A673 (cell line): ENCODE data around the gene CHD9.

Experiments used
- EZH2 ChIP-seq: fragments of 200-600 bp; sonication (generic); IDR thresholded peaks from 2 replicates; pipeline ENCODE4 v1.6.1; 2017; ENCODE audit warnings: borderline replicate concordance, low read depth, mild to moderate bottlenecking, mixed read lengths, antibody characterized with exemption, low read length; ENCODE audit not compliant: poor library complexity, severe bottlenecking
- TF ChIP-seq, protein P1 (sequence below): fragments of 300-800, 200-600 bp; sonication (generic); conservative IDR thresholded peaks from 2 replicates; pipeline ENCODE4 v1.5.1; 2017; ENCODE audit warnings: low read depth, mild to moderate bottlenecking, antibody characterized with exemption, low read length, moderate library complexity, mixed read lengths

DNA sequence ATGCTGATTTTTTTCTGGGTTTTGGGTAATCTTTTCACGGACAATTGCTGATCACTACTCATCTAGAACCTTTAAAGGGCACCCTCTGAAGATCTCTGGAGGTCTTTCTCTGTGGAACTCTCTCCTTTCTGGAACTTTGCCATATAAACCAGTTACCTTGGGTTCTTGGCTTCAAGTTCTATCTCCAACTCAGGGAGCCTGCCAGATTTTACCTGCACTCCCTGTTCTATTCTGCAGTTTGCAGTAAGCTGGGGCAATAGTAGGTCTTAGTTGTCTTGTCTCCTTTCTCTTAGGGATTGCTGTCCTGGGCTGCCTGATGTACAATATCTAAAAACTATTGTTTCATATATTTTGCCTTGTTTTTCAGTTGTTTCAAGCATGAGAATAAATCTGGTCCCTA, 120.3 kb downstream of the CHD9 start:
- TF ChIP-seq, protein P1, sequence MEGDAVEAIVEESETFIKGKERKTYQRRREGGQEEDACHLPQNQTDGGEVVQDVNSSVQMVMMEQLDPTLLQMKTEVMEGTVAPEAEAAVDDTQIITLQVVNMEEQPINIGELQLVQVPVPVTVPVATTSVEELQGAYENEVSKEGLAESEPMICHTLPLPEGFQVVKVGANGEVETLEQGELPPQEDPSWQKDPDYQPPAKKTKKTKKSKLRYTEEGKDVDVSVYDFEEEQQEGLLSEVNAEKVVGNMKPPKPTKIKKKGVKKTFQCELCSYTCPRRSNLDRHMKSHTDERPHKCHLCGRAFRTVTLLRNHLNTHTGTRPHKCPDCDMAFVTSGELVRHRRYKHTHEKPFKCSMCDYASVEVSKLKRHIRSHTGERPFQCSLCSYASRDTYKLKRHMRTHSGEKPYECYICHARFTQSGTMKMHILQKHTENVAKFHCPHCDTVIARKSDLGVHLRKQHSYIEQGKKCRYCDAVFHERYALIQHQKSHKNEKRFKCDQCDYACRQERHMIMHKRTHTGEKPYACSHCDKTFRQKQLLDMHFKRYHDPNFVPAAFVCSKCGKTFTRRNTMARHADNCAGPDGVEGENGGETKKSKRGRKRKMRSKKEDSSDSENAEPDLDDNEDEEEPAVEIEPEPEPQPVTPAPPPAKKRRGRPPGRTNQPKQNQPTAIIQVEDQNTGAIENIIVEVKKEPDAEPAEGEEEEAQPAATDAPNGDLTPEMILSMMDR, result no peak
- no peak for TF ChIP-seq EZH2
